GM21526 (cell line): Measurements from ENCODE around the gene FARP1.

ENCODE experiments used
- ATAC-seq: cut with Tn5 transposase; IDR thresholded peaks from one replicate; pipeline ENCODE4 v1.9.1; 2021; ENCODE audit warnings: moderate library complexity; ENCODE audit not compliant: unreplicated experiment, low FRiP score

Gene FARP1

DNA sequence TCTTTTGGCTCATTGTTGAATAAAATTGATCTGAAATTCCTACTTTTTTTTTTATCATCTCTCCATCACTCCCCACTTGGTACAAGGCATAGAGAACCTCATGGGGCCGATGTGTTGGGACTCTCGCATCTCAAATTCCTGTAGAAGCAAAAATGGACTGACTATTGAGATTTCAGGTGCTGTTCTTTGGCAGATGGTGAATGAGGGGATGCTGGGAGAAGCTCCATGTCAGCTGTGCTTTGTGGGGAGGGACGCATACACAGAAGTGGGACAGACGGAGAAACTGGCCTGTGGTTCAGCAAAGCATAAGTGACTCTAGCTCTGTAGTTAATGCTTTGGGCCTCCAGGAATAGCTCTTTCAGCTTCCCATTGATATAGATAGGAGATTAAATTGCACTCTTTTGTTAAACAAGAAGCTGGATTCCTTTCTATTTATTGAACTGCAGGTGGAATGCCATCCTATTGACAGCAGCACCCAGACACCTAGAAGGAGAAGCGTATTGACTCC, 228.7 kb downstream of the FARP1 start:
- no peak for ATAC-seq

DNA sequence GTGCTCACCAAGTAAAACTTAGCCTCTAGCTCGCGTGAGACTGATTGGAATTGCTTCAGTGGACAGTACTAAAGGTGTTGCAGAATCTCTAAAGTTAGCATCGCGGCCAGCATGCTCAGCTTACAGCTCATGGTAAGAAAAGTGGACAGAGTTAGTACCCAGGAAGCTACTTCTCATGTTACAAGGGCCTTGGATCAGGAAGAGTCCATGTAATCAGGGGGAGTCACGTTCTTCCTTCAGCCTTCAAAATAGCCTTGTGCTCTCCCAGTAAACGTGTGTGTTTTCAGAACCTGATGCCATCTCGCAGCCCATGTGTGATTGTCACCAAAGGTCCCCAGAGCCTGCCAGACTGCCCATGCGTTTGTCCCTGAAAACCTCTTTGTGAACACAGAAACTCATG, 230.0 kb downstream of the FARP1 start:
- no peak for ATAC-seq

DNA sequence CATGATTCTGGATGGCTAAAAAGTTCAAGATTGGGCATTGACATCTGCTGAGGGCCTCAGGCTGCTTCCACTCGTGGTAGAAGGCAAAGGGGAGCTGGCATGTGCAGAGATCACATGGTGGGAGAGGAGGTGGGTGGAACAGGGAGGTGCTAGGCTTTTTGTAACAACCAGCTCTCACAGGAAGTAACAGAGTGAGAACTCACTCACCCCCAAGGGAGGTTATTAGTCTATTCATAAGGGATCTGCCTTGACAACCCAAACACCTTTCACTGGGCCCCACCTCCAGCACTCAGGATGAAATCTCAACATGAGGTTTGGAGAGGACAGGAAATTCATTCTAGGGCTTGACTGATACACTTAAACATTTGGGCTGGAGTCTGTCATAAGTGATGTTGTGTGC, 231.9 kb downstream of the FARP1 start:
- ATAC-seq: no peak

DNA sequence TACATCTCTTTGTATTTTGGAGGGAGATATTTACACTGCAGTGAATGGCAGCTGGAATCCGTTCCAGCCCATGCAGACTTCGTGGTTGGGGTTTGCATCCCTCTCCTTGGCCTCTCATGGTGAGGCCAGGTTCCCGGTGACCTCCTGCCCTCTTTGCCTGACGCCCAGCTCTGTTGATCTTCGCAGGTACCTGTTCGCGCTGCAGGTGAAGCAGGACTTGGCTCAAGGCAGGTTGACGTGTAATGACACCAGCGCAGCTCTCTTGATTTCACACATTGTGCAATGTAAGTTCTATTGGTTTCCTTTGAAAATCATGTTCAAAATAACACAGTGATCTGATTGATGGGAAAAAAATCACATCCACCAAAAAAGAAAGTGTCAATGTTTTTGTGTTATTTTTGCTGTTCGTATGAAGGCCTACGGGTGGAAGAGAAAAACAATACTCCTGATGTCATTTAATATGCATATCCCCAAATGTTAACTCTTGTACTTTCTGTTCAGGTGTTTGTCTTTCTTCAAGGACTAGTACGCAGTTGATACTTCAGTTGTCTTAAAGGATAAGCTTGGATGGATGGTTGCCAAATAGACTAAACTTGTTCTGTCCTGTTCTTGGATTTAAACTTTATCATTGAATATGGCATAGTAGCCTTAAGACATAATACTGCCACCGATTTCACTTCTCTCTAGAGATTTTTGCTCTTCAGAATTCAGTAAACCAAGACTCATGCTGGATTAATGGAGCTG, 234.9 kb downstream of the FARP1 start:
- no peak for ATAC-seq

DNA sequence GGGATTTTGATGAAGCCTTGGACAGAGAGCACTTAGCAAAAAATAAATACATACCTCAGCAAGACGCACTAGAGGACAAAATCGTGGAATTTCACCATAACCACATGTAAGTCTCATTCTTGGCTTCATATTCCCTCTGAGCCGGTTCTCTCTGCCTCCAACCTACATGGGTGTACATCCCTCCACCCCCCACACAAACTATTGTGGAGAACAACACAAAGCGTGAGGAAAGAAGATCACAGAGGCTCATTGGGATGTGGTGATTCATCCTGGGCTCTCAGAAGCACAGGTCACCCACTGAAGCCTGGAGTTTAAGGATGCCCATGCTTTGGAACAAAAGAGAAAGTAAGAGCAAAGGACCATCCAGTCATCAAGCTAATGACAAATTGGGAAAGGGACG, 241.8 kb downstream of the FARP1 start:
- no peak for ATAC-seq

DNA sequence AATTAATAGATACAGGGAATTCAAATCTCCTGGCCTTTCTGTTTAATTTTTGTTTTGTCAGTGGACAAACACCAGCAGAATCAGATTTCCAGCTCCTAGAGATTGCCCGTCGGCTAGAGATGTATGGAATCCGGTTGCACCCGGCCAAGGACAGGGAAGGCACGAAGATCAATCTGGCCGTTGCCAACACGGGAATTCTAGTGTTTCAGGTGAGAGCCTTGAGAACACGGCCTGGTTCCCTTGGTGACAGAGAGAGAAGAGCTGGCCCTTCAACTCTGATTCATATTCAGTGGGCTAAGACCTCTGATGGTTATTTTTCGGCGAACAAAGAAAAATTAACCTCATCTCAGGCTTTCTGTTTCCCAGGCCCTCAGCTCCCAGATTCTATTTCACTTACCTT, 242.7 kb downstream of the FARP1 start:
- no peak for ATAC-seq

DNA sequence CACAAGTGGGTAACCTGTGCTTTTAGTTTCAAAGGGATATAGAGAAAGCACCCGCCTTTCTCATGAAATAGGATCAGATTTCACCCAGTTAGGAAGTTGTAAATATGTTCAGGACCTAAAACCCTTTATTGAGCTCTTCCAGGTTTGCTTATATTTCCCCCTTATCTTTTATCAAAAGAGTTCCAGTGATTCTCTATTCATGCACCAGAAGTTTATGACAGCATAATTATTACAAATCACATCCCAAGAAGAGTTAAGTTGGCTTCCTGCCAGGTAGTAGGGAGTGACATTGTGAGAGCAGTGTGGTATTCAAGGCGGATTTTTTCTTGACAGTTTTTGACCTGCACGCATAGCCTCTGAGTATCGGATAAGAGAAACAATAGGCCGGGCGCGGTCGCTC, 243.7 kb downstream of the FARP1 start:
- ATAC-seq: no peak

DNA sequence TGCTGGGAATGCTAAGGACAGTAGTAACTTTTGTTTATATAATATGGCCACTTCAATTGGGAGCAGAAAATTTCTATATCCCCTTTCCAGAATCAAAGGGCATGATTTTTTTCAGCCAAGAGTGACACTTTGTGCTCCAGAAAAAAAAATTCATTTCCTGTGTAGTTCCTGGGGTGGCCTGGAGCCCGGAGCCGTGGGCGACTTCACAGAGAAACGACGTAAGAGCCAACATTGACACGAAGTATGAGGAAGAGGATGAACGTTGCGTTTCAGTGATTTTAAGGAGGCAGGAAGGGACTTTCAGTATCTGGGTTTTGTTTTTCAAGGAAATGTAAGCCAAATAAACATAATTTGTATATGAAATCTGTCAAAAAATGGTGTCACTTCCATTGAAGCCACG, 246.4 kb downstream of the FARP1 start:
- ATAC-seq: no peak

DNA sequence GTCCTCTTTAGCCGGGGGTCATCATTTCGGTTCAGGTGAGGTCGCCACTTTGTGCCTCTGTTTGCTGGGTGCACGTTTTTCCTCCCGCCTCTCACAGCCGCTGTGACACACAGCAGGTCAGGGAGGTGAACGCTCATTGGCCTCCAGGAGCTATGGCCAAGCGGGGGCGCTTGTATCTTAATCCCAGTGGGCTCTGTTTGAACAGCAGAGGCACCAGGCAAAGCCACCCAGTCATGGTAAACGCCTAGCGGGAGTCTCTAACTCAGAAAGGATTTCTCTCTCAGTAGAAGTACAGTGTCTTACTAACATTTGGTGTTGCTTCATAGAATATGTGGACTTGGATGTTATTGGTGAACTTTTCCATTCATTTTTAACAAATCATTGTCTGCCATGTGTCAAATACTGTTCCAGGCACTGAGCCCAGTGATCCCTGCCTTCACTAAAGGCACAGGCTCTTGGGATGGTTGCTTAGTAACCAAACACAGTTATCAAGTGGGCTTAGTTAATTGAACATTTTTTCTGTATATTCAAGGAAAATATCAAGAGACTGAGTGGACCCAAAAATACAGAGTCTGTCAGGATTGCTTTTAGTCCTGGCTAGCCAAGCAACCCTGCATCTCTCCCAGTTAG, 247.3 kb downstream of the FARP1 start:
- no peak for ATAC-seq

DNA sequence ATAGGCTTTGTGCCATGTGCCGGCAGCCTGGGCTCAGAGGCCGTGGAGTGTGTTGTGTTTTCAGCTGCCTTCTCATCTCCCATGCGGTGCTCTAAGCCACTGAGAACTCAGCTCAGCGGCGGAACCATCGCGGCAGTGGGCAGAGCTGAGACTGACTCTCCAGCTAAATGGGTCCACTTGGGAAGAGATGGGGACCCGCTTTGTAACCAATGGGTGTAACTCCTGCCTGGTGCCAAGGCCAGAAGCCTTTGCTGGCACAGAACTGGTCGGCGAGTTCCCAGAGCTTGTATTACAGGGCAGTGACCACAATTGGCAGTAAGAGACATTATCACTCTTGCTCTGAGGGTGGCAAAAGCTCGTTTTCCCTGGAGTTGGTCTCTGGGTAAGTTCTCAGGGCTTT, 251.0 kb downstream of the FARP1 start:
- no peak for ATAC-seq

DNA sequence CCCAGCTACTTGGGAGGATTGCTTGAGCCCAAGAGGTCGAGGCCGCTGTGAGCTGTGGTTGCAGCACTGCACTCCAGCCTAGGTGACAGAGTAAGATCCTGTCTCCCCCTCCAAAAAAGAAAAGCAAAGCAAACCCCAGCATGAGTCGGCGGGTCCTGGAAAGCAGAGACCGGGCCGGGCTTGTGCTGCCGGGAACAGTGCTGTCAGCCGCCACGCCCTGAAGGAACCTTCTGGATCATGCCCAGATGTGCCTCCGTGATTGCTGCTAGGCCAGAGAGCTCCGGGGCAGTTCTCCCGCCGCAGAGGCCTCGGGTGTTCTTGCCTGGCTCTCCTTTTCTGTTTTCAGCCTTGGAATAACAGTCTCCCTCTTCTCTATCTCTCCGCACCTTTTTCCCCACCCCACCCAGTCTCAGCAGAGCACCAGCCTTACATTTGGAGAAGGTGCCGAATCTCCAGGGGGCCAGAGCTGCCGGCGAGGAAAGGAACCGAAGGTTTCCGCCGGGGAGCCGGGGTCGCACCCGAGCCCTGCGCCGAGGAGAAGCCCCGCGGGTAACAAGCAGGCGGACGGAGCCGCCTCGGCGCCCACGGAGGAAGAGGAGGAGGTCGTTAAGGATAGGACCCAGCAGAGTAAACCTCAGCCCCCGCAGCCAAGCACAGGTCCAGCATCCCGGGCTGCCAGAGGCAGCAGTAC, 252.1 kb downstream of the FARP1 start:
- ATAC-seq: no peak

DNA sequence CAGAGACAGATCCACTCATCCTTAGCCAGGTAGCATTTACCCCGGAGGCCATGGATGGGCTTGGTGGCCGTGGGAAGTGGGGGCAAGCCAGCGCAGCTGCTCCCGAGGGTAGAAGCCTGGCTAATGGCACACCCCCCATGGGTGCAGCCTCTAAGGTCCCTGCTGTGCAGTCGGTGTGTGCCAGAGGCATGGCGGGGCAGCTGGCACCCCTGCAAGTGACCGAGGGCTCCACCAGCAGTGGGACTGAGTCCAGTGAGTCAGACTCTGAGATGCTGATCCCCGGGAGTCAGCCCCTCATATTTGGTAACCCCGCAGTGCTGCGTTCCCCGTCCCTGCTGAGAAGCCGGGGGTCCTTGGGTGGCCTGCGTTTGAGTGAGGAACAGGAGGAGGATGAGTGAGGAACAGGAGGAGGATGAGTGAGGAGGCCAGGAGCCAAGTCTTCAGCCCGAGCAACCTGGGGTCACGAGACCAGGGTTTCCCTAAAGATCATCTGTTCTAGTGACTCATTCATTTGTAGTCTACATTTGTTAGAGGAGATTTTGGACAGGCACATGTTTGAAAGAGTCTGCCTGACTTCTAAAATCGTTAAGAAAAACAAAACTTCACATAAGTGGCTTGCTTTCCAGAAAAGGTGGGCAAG, 253.3 kb downstream of the FARP1 start:
- ATAC-seq: no peak

DNA sequence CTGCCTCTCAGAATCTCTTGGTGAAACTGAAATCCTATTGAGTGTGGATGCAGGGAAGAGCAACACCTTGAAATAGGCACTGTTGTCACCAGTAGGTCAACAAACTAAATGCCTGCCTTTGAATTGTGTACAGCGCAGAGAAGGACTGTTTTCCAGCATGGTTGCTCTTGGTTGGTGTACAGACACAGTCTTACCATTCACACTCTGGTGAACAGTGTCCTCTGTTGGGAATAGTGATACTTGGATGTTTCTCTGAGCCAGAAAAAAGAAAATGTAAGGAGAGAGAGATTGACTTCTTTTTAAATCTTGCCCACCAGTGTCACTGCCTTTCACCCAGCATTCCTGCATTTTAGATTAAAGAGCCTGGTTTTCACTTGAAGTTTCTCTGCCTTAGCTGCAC, 254.3 kb downstream of the FARP1 start:
- ATAC-seq: no peak

DNA sequence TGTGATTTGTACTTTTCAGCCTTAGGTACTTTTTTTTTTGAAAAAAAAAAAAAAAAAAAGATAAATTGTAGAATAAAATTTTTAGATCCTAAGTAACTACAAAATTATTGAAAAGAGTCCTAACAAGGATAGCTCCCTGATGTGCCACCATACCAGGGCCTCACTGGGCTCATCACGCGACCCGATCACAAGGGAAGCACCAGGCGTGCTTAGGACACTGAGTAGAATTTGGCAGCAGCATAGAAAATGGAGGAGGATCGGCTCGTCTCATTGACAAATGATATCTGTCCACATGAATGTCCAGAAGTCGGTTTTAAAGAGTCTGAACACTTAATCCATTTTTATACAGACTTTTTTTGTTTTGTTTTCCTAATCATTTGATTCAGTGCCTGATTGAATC, 255.0 kb downstream of the FARP1 start:
- ATAC-seq: no peak

DNA sequence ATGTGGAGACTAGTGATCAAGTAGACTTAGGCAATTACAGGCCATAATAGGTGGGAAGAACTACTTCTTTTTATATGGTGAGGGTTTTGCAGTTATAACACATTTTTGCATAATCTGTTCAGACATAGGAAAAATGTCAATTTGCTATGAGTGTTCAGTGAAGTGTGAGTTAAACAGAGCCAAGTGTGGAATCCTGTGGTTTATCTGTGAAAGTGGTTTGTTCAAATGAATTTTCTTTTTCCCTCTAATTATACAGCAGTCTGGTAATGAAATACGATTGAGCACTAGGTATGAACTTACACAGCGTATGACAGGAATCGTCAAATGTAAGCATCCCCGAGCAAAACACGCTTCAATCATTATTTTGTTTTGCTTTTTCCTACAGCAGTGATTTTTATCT, 255.7 kb downstream of the FARP1 start:
- ATAC-seq: no peak

DNA sequence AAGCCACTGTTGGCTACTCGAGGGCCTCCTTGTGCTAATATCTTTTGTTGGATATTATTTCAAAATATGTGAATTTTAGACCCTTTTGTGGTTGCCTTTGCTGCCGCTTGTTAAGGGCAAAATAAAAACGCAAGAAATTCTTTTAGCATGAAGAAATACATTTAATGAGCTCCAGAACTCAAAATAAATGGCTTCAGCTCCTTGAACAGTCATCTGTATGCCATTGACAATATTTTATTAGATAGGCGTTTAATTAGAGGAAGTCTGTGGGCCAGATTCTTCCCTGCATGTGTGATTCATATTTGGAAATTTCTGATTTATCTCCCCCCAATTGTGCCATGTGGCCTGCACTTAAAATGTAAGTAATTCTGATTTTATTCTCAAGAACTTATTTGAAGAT, 256.9 kb downstream of the FARP1 start:
- no peak for ATAC-seq

DNA sequence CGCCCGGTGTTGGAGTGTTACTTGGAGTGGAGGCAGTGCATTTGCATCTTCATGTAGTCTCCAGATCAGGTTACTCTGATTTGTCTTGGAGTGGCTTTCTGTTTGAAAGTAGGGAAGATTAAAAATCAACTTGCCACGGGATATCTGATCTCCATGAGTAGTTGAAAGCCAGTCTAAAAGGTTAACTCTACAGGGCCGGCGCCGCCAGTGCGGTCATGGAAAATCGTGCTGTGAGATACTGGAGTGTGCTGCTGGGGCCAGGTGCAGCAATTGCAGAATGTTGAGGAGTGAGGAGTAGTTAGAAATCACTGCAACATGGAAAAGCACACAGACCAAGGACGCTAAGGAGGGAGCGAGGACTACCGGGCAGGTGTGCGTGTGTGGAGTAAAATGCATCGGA, 259.0 kb downstream of the FARP1 start:
- ATAC-seq: no peak

DNA sequence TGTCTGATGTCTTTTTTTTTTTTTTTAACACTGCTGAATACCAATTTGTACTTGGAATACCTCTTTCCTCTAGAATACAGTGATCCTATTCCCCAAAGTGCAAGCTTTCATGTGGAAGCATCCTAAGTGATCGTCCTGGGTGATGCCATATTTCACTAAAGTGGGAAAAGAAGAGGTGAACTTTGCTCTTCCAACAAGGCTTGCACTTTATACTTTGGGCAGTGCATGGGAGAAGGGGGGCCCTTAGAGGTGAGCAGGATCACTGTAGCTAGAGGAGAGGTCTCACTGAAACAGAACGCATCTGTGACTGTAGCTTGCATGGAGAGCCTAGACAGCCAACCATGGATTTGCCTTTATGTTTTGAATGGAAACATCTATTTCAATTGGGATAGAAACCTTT, 260.2 kb downstream of the FARP1 start:
- no peak for ATAC-seq

DNA sequence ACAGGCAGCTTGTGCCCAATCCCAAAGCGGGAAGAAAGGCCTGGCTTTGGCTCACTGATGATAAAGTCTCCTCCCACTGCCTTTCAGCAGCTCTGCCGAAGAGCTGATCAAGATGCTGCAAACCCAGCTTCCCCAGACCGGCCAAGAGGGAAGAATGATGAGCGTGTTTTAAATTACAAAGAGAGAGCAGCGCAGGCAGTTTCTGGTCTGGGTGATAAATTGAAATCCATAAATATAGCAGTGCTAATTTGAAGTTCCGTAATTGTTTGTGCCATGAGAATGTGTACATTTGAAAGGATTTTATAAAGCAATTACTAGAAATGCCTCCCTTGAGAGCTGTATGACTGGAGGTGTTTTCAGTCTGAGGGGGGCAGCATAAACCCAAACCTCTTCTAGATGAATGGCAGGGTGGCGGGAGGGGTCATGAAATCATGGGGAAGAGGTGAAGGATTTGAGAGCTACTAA, 262.2 kb downstream of the FARP1 start:
- no peak for ATAC-seq

DNA sequence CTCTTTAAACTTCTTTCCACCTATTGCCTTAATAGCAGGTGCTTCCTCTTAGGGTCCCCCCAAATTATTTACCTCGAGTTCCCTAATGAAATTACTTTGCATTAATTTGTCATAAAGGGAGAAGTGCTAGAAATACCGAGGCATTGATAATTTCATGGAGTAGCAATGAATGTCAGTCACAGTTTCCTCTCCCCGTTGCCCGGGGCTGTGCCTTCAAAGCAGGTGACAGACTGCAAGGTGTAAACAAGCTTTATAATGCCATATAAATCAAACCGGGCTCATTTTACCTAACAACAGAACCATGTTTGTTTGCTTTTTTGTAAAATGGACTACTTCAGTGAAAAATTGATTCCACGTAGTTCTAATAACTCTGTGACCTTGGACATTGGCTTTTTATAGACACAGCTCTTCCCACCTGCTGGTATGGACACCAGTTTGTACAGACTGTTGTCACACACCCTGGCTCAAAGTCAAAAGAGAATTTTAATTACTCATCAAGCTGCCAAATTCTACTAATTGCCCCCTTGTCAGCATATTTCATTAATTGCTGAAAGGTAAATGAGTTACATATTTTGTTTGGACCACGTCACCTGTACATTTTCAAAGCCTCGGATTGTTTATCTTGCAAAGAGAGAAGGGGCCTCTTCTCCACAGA, 262.9 kb downstream of the FARP1 start:
- ATAC-seq: no peak

DNA sequence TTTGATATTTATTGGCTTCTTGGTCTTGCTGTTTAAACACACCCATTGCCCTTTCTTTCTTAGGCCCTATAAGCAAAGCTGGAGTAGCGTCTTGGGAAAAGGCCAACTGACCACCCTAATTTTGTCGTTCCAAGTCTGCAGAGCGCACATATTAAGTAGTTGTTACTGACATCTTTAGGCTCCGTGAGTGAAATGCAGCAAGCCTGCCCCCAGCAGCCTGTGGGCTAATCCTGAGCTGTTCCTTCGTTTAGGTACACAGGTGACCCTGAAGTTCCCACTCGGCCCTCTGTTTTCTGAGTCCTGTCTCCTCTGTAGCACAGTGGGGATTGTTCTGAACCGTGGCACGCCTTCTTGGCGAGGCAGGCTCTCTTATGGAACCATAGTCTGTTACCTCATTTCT, 263.5 kb downstream of the FARP1 start:
- no peak for ATAC-seq
